Measurements from ENCODE around the gene PIGX.

Gene PIGX

GRCh38 chr3:196694202-196694638 is 18.0 kb upstream of the PIGX start:
- TF ChIP-seq REST (IDR thresholded peaks at IDR 0.05; ENCODE audit: insufficient read depth in 1 of 2, low read depth in 2 of 2, low read length in 2 of 2) (no peak), POLR2AphosphoS5 (IDR thresholded peaks at IDR 0.05; ENCODE audit: low read depth, low read length) (no peak), SIN3A (IDR thresholded peaks at IDR 0.05; ENCODE audit: borderline replicate concordance, insufficient read depth, low read length) (no peak), TAF1 (IDR thresholded peaks at IDR 0.05; ENCODE audit: borderline replicate concordance, insufficient read depth, low read length) (no peak), FOXP2 (optimal IDR thresholded peaks at IDR 0.05; ENCODE audit: borderline replicate concordance, extremely low read depth, extremely low read length, insufficient read depth) (no peak)

- TF ChIP-seq REST (IDR thresholded peaks at IDR 0.05; ENCODE audit: insufficient read depth in 1 of 2, low read depth in 2 of 2, low read length in 2 of 2) (no peak), FOXP2 (optimal IDR thresholded peaks at IDR 0.05; ENCODE audit: borderline replicate concordance, extremely low read depth, extremely low read length, insufficient read depth) (no peak), SIN3A (IDR thresholded peaks at IDR 0.05; ENCODE audit: borderline replicate concordance, insufficient read depth, low read length) (no peak), TAF1 (IDR thresholded peaks at IDR 0.05; ENCODE audit: borderline replicate concordance, insufficient read depth, low read length) (no peak), POLR2AphosphoS5 (IDR thresholded peaks at IDR 0.05; ENCODE audit: low read depth, low read length) (no peak)
Measured at GRCh38 chr3:196694941-196695848, 17.0 kb upstream of the PIGX start.

GRCh38 chr3:196695849-196696226 is 16.3 kb upstream of the PIGX start:
- TF ChIP-seq SIN3A (IDR thresholded peaks at IDR 0.05; ENCODE audit: borderline replicate concordance, insufficient read depth, low read length), result no peak
- no peak for TF ChIP-seq TAF1 (IDR thresholded peaks at IDR 0.05; ENCODE audit: borderline replicate concordance, insufficient read depth, low read length)
- TF ChIP-seq FOXP2 (optimal IDR thresholded peaks at IDR 0.05; ENCODE audit: borderline replicate concordance, extremely low read depth, extremely low read length, insufficient read depth), result no peak
- no peak for TF ChIP-seq REST (IDR thresholded peaks at IDR 0.05; ENCODE audit: insufficient read depth in 1 of 2, low read depth in 2 of 2, low read length in 2 of 2)
- no peak for TF ChIP-seq POLR2AphosphoS5 (IDR thresholded peaks at IDR 0.05; ENCODE audit: low read depth, low read length)

GRCh38 chr3:196697270-196697669 is 14.9 kb upstream of the PIGX start:
- TF ChIP-seq REST (IDR thresholded peaks at IDR 0.05; ENCODE audit: insufficient read depth in 1 of 2, low read depth in 2 of 2, low read length in 2 of 2) (no peak), TAF1 (IDR thresholded peaks at IDR 0.05; ENCODE audit: borderline replicate concordance, insufficient read depth, low read length) (no peak), SIN3A (IDR thresholded peaks at IDR 0.05; ENCODE audit: borderline replicate concordance, insufficient read depth, low read length) (no peak), FOXP2 (optimal IDR thresholded peaks at IDR 0.05; ENCODE audit: borderline replicate concordance, extremely low read depth, extremely low read length, insufficient read depth) (no peak), POLR2AphosphoS5 (IDR thresholded peaks at IDR 0.05; ENCODE audit: low read depth, low read length) (no peak)

Data from PFSK-1 (cell line).